ENCODE measurements around the gene LDHAL6B.
"Not testable (repeated sequence)": the region's sequence is repeated elsewhere in the genome, so short reads cannot be mapped to it uniquely, and the experiment has no call there.

LDHAL6B gene

GRCh38 chr15:59206623-59207183 is at the start of gene LDHAL6B:
Gene LDHAL6B (plus strand): TSS chr15:59206843. CDS start chr15:59206941, 98 bp downstream.
- DNase-seq: no peak

GRCh38 chr15:59157396-59157795 is 49.2 kb upstream of the LDHAL6B start:
- no peak for DNase-seq

- no peak for DNase-seq
Observed at GRCh38 chr15:59157840-59158700, 48.6 kb upstream of the LDHAL6B start.

GRCh38 chr15:59158701-59159034 is 48.0 kb upstream of the LDHAL6B start:
- DNase-seq: no peak

GRCh38 chr15:59159210-59159609 is 47.4 kb upstream of the LDHAL6B start:
- no peak for DNase-seq

GRCh38 chr15:59160880-59161593 is 45.6 kb upstream of the LDHAL6B start:
- peak; percentile 36 for DNase-seq

GRCh38 chr15:59162080-59162479 is 44.6 kb upstream of the LDHAL6B start:
- DNase-seq: not testable (repeated sequence)

- no peak for DNase-seq
Observed at GRCh38 chr15:59165726-59166125, 40.9 kb upstream of the LDHAL6B start.

GRCh38 chr15:59166166-59166565 is 40.5 kb upstream of the LDHAL6B start:
- DNase-seq: no peak

- no peak for DNase-seq
Observed at GRCh38 chr15:59166601-59167265, 39.9 kb upstream of the LDHAL6B start.

- DNase-seq: no peak
Observed at GRCh38 chr15:59168536-59168935, 38.1 kb upstream of the LDHAL6B start.

- DNase-seq: peak; percentile 16
Observed at GRCh38 chr15:59169251-59169708, 37.4 kb upstream of the LDHAL6B start.

- DNase-seq: no peak
Observed at GRCh38 chr15:59170295-59171066, 36.2 kb upstream of the LDHAL6B start.

- DNase-seq: no peak
Observed at GRCh38 chr15:59171067-59171397, 35.6 kb upstream of the LDHAL6B start.

GRCh38 chr15:59172289-59172901 is 34.2 kb upstream of the LDHAL6B start:
- no peak for DNase-seq

- DNase-seq: no peak
Observed at GRCh38 chr15:59173194-59173593, 33.4 kb upstream of the LDHAL6B start.

- DNase-seq: no peak
Observed at GRCh38 chr15:59174151-59174834, 32.4 kb upstream of the LDHAL6B start.

GRCh38 chr15:59174835-59175831 is 31.5 kb upstream of the LDHAL6B start:
- DNase-seq: peak; percentile 59

GRCh38 chr15:59176653-59177316 is 29.9 kb upstream of the LDHAL6B start:
- no peak for DNase-seq

GRCh38 chr15:59177317-59177660 is 29.4 kb upstream of the LDHAL6B start:
- no peak for DNase-seq

Measured in activated CD4-positive, alpha-beta T cell treated with anti-CD3 and anti-CD28 coated beads, Interleukin-10, Interleukin-2, amounts not matched to agents 100 ng/mL and 50 ng/mL, durations not matched to agents 16 hours and 8 hours (primary cell).